CD14-positive monocyte (primary cell): ENCODE results near the gene MAP2K5. TPM values are rescaled to one million over a fixed set of nuclear protein-coding genes. Genes with fewer than 3 reads are reported as not detected.
A peak's percentile ranks its signal among the peaks of the same experiment; 100 is the strongest.

Source experiments
- DNase-seq, 3 donors: peaks; one replicate each; pipeline ENCODE4 v3.0.0-alpha.2; 2011 to 2022
- H2AFZ ChIP-seq: 2 replicates; pipeline ENCODE4 v1.6.0; 2012; ENCODE audit warnings: mild to moderate bottlenecking, low read depth, low read length, inconsistent platforms; ENCODE audit not compliant: insufficient read depth, poor library complexity, severe bottlenecking
- H3K27ac ChIP-seq, 2 donors: 1 replicate in 1 of 2; 2 replicates in 1 of 2; pipeline ENCODE4 v1.5.1; 2012 to 2013; ENCODE audit warnings: low read length in 2 of 2, control low read depth in 1 of 2, inconsistent platforms in 1 of 2, low read depth in 1 of 2, mild to moderate bottlenecking in 1 of 2
- H3K27me3 ChIP-seq, 2 donors: one replicate each; pipeline versions ENCODE4 v1.6.0 to v1.6.1; 2011 to 2013; ENCODE audit warnings: low read length in 2 of 2; ENCODE audit not compliant: control insufficient read depth in 2 of 2, insufficient read depth in 2 of 2
- H3K36me3 ChIP-seq, 2 donors: replicated peaks in 1 of 2; 1 replicate in 1 of 2; 2 replicates in 1 of 2; pipeline versions ENCODE4 v1.5.1 to v1.6.1; 2012 to 2013; ENCODE audit warnings: low read length in 2 of 2, control low read depth in 1 of 2, inconsistent platforms in 1 of 2, mild to moderate bottlenecking in 1 of 2; ENCODE audit not compliant: insufficient read depth in 2 of 2, control insufficient read depth in 1 of 2
- H3K4me1 ChIP-seq, 2 donors: 1 replicate in 1 of 2; 2 replicates in 1 of 2; pipeline versions ENCODE4 v1.5.1 to v1.6.1; 2012 to 2013; ENCODE audit warnings: low read length in 2 of 2, control low read depth in 1 of 2, inconsistent platforms in 1 of 2, mild to moderate bottlenecking in 1 of 2, moderate library complexity in 1 of 2; ENCODE audit not compliant: insufficient read depth in 2 of 2, control insufficient read depth in 1 of 2
- H3K4me2 ChIP-seq: replicated peaks from 2 replicates; pipeline ENCODE3; 2012; ENCODE audit warnings: low read length, moderate library complexity, mild to moderate bottlenecking; ENCODE audit not compliant: poor library complexity, severe bottlenecking; ENCODE audit errors: extremely low read depth
- H3K4me3 ChIP-seq, 3 experiments: fragments of 200-600 bp in 1 of 3; sonication (generic) in 1 of 3; replicated peaks in 1 of 3; 1 replicate in 2 of 3; 2 replicates in 1 of 3; pipeline ENCODE4 v1.5.1; 2011 to 2013; ENCODE audit warnings: low read length in 3 of 3, mild to moderate bottlenecking in 3 of 3, control low read depth in 2 of 3, low read depth in 2 of 3, inconsistent platforms in 1 of 3, moderate library complexity in 1 of 3
- H3K79me2 ChIP-seq: 2 replicates; pipeline ENCODE4 v1.6.0; 2012; ENCODE audit warnings: mild to moderate bottlenecking, control low read depth, inconsistent platforms, low read length, moderate library complexity; ENCODE audit not compliant: insufficient read depth
- H3K9ac ChIP-seq: 2 replicates; pipeline ENCODE4 v1.6.0; 2017; ENCODE audit warnings: low read length, mild to moderate bottlenecking; ENCODE audit not compliant: insufficient read depth, poor library complexity, severe bottlenecking
- H3K9me3 ChIP-seq, 2 donors: replicated peaks in 1 of 2; 1 replicate in 1 of 2; 2 replicates in 1 of 2; pipeline versions ENCODE4 v1.5.1 to v1.6.1; 2012 to 2013; ENCODE audit warnings: low read length in 2 of 2, control low read depth in 1 of 2; ENCODE audit not compliant: control insufficient read depth in 1 of 2, insufficient read depth in 1 of 2
- H4K20me1 ChIP-seq: 2 replicates; pipeline ENCODE4 v1.6.0; 2012; ENCODE audit warnings: mild to moderate bottlenecking, low read length, control low read depth, moderate library complexity; ENCODE audit not compliant: insufficient read depth
- H3K27ac Mint-ChIP-seq, 7 donors: one replicate each; pipeline ENCODE4 v1.8.0; 2020; ENCODE audit warnings: mild to moderate bottlenecking in 7 of 7, mixed read lengths in 7 of 7, moderate library complexity in 6 of 7, inconsistent platforms in 2 of 7
- H3K27me3 Mint-ChIP-seq, 3 donors: one replicate each; pipeline ENCODE4 v1.8.0; 2021 to 2022; ENCODE audit warnings: low read depth in 3 of 3, mild to moderate bottlenecking in 3 of 3, mixed read lengths in 3 of 3, moderate library complexity in 3 of 3, inconsistent platforms in 1 of 3
- H3K36me3 Mint-ChIP-seq, 2 donors: one replicate each; pipeline ENCODE4 v1.8.0; 2020; ENCODE audit warnings: mixed read lengths in 2 of 2, inconsistent platforms in 1 of 2, mild to moderate bottlenecking in 1 of 2
- H3K4me1 Mint-ChIP-seq: one replicate; pipeline ENCODE4 v1.8.0; 2020; ENCODE audit warnings: mild to moderate bottlenecking, mixed read lengths
- H3K4me3 Mint-ChIP-seq, 2 donors: one replicate each; pipeline ENCODE4 v1.8.0; 2020; ENCODE audit warnings: mild to moderate bottlenecking in 2 of 2, mixed read lengths in 2 of 2, moderate library complexity in 1 of 2
- H3K9me3 Mint-ChIP-seq, 7 donors: one replicate each; pipeline ENCODE4 v1.8.0; 2020 to 2022; ENCODE audit warnings: mixed read lengths in 7 of 7, mild to moderate bottlenecking in 6 of 7, moderate library complexity in 6 of 7, inconsistent platforms in 2 of 7
- CTCF ChIP-seq: fragments of 200-600 bp; IDR thresholded peaks from one replicate; pipeline ENCODE4 v1.8.0; 2022; ENCODE audit warnings: antibody characterized with exemption, mild to moderate bottlenecking
- WGBS: methylation state at CpG from one replicate; pipeline ENCODE4 v1.1.5; 2013; ENCODE audit warnings: missing lambda C conversion rate; ENCODE audit not compliant: insufficient coverage; 5-methylcytosine and 5-hydroxymethylcytosine counted together
- intact Hi-C, 2 donors: fragments of 100-400 bp; cut with micrococcal nuclease; formaldehyde crosslinking; loops; one replicate each; pipeline versions ENCODE4 v1.15.0 to v1.15.1; 2023
- polyA plus RNA-seq, 3 donors: library from polyadenylated mRNA; depleted of rRNA in 1 of 3; unstranded in 2 of 3; stranded (reverse) in 1 of 3; fragments of 300-500 nt in 2 of 3; fragments of >200 nt in 1 of 3; fragmentation: Illumina TruSeq in 2 of 3; gene quantifications; 1 replicate in 2 of 3; 2 replicates in 1 of 3; pipeline ENCODE4 v1.2.3, GENCODE V29; 2012 to 2021

The MAP2K5 gene
- polyA plus RNA-seq, 3 donors: 10.2 to 11.3 (median 10.6) TPM

- Histone ChIP-seq H3K36me3 (peaks cover 26 to 70% of the 10 kb centered on the region in 2 donors), H3K27ac (no peak overlapping the region), H4K20me1 (no peaks in the 10 kb centered on the region), H3K9ac (no peak overlapping the region), H3K4me2 (no peak overlapping the region), H2AFZ (no peak overlapping the region), H3K79me2 (no peaks in the 10 kb centered on the region), H3K9me3 (peaks cover 0 to 2% of the 10 kb centered on the region in 2 donors), H3K4me1 (no peaks in the 10 kb centered on the region), H3K27me3 (no peaks in the 10 kb centered on the region), H3K4me3 (no peak overlapping the region)
- Mint-ChIP-seq H3K4me1 (no peaks in the 10 kb centered on the region), H3K4me3 (no peak overlapping the region), H3K36me3 (peaks cover 58 to 64% of the 10 kb centered on the region in 2 donors), H3K27me3 (no peaks in the 10 kb centered on the region), H3K9me3 (peaks cover 0 to 10% (median 3%) of the 10 kb centered on the region in 7 donors), H3K27ac (peak overlapping the region in 1 of 7 donors; percentile 46)
- WGBS: 95% methylated on average over 4 of the region's 4 CpGs
- no peak for DNase-seq
- TF ChIP-seq CTCF: no peak
- intact Hi-C loops: no loop called here
Observed at GRCh38 chr15:67558502-67558901, 16.0 kb downstream of the MAP2K5 start.

DNA sequence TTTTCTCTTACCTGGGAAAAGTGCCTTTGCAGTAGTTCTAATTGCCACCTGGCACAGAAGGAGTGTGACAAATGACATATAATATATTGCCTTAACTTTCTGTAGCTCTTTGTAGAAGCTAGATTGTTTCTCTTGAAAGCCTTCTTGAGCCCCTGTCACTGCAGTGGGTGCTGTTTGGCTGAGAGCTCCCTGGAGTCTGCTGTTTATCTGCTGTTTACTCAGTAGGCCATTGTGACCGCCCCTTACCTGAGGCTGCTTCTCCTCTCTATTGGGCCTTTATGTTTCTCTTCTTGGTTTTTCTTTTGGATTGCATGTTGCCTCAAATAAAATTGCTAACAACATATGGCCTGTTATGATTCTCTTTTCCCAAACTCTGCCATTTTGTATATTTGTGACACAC lies 16.7 kb downstream of the MAP2K5 start:
- no peak overlapping the region for H2AFZ ChIP-seq
- H3K36me3 Mint-ChIP-seq: peaks cover 63 to 69% of the 10 kb centered on the region in 2 donors
- TF ChIP-seq CTCF: no peak
- H3K27ac Mint-ChIP-seq: no peak overlapping the region
- no peaks in the 10 kb centered on the region for H3K79me2 ChIP-seq
- no peak overlapping the region for H3K9ac ChIP-seq
- H3K9me3 Mint-ChIP-seq: peaks cover 0 to 10% (median 3%) of the 10 kb centered on the region in 7 donors
- no peak overlapping the region for H3K27ac ChIP-seq
- H3K9me3 ChIP-seq: peaks cover 0 to 2% of the 10 kb centered on the region in 2 donors
- H3K27me3 Mint-ChIP-seq: no peaks in the 10 kb centered on the region
- H3K4me1 ChIP-seq: no peaks in the 10 kb centered on the region
- H3K27me3 ChIP-seq: no peaks in the 10 kb centered on the region
- H3K4me3 ChIP-seq: no peak overlapping the region
- no CpG with 5 or more reads among the region's 1 CpG for WGBS
- H3K4me3 Mint-ChIP-seq: no peak overlapping the region
- no peak overlapping the region for H3K4me2 ChIP-seq
- H4K20me1 ChIP-seq: no peaks in the 10 kb centered on the region
- H3K36me3 ChIP-seq: peaks cover 30 to 76% of the 10 kb centered on the region in 2 donors
- H3K4me1 Mint-ChIP-seq: no peaks in the 10 kb centered on the region
- DNase-seq: no peak
- intact Hi-C loops: no loop called here
